HG03457 (cell line): ENCODE data around the gene TPRN.

Experiments
- ATAC-seq: cut with Tn5 transposase; IDR thresholded peaks from one replicate; pipeline ENCODE4 v1.9.1; 2021; ENCODE audit warnings: moderate number of reproducible peaks; ENCODE audit not compliant: unreplicated experiment

The TPRN gene

DNA sequence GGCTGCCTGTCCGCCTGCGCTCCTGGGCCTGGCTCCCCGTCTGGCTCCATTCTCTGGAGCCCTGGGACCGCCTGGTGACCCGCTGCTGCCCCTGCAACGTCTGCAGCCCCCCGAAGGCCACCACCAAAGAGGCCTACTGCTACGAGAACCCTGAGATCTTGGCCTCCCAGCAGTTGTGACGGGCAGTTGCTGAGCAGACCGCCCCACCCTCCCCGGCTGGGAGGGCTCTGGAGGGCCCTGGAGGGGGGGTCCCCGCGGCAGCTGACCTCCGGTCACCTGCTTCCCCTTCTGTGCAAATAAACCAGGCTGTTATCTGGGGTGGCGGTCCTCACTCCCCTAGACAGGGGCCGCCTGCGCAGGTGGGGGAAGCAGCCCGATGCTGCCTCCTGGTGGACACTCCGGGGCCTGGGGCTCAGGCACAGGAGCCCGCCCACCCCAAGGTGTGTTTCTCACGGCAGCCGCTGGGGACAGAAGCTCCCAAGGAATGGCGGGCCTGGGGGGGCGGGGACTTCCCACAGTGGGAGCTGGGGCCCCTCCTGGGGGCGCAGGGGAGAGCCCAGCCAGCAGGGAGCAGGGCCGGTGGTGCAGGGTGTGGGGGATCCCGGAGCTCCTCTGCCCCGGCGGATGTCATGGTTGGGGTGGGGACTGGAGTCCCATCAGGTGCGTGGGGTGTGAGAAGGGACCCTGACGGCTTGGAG, 35.8 kb upstream of the TPRN start:
- ATAC-seq, result no peak

DNA sequence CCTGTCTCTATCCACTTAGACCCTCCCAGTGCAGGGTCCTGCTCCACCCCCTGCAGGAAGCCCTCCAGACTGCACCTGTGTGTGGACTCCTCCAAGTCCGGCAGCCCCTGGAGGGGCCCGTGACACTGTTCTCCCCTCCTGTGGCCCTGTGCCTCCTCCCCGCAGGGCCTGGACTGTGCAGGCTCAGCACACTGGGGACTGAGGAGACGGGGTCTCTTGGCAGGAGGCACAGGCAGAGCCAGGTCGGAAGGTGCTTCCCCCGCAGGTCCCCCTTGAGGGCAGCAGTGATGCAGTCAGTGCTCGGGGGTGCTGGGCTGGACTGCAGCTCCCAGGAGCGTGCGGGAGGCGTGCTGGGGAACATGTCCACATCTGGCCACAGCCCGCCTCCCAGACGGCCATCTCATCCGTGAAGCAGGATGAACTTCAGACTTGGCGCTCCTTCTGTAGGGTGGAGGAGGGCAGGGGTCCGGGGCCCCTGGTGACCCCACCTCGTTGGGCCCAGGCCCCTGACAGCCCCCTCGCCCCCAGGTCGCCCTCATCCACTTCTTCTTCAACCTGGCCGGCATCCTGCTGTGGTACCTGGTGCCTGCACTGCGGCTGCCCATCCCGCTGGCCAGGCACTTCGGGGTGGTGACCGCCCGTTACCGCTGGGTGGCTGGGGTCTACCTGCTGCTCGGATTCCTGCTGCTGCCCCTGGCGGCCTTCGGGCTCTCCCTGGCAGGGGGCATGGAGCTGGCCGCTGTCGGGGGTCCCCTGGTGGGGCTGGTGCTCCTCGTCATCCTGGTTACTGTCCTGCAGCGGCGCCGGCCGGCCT, 35.1 kb upstream of the TPRN start:
- no peak for ATAC-seq

DNA sequence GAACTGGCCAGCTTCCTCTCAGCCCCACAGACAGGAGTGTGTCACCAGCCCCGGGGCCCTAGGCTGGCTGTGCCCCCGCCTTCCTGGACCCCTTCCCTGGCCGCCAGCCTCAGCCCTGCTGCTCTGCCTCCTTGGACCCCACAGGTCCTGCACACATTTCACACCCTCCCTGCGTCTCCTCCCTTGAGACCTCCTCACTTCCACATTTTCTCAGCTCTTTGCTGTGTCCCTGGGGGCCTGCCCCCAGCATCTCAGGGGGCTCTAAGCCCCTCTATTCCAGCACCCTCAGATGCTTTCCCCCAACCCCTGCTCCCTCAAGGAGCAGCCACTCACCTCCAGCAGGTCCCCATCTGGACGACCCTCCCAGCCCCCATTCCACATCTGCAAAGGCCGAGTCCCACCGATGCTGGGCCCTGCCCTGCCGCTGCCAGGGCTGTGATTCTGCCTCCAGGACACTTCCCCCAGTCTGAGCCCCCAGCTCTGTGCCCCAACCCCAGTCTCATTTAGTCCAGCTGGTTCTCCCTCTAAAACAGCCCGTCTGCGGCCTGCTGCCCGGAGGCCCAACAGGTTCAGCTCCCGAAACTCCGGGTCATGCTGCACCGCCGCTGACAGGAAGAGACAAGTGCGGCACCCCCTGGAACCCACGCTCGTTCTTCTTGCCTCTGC, 34.4 kb upstream of the TPRN start:
- no peak for ATAC-seq

DNA sequence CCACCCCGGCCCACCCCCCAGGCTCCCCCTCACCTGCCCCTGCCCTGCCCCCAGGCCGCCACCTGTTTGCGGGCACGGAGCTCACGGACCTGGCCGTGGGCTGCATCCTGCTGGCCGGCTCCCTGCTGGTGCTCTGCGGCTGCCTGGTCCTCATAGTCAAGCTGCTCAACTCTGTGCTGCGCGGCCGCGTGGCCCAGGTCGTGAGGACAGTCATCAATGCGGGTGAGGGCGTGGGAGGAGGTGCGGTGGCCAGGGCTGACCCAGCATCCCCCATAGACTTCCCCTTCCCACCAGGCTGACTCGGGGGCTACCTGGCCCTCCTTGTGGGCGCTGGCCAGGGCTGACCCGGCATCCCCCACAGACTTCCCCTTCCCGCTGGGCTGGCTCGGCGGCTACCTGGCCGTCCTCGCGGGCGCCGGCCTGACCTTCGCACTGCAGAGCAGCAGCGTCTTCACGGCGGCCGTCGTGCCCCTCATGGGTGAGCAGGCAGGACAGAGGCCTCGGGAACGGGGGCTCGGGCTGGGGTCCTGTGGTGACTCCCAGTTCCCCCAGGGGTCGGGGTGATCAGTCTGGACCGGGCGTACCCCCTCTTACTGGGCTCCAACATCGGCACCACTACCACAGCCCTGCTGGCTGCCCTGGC, 33.6 kb upstream of the TPRN start:
- no peak for ATAC-seq

DNA sequence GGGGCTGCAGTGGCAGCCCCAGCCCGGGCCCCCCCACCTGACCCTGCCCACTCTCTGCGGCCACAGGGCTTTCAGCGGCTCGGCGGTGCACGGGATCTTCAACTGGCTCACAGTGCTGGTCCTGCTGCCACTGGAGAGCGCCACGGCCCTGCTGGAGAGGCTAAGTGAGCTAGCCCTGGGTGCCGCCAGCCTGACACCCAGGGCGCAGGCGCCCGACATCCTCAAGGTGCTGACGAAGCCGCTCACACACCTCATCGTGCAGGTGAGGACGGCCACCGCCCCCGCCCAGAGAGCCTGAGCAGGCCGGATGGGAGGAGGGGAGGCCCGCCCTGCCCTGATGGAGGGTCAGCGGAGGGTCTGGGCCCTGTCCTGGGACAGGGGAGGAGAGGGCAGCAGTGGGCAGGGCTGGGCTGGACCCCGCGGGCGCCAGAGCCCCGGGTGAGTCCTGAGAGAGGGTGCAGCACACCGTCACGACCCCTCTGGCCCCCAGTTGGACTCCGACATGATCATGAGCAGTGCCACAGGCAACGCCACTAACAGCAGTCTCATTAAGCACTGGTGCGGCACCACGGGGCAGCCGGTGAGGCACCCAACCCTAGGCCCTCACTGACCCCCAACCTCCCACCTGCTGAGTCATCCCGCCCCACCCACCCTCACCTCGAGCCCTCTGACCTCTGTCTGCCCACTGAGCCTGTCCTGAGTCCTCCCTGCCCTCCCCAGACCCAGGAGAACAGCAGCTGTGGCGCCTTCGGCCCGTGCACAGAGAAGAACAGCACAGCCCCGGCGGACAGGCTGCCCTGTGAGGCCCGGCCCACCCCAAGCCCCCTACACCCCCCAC, 32.8 kb upstream of the TPRN start:
- ATAC-seq, result no peak

DNA sequence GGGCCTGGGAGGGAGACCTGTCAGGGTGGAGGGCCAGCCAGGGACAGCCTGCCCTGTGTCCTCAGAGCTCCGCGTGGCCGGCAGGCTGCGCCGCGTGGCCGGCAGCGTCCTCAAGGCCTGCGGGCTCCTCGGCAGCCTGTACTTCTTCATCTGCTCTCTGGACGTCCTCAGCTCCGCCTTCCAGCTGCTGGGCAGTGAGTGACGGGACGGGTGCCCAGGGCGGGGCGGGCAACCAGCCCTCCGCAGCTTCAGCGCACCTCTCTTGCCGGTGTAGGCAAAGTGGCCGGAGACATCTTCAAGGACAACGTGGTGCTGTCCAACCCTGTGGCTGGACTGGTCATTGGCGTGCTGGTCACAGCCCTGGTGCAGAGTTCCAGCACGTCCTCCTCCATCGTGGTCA, 32.0 kb upstream of the TPRN start:
- no peak for ATAC-seq

DNA sequence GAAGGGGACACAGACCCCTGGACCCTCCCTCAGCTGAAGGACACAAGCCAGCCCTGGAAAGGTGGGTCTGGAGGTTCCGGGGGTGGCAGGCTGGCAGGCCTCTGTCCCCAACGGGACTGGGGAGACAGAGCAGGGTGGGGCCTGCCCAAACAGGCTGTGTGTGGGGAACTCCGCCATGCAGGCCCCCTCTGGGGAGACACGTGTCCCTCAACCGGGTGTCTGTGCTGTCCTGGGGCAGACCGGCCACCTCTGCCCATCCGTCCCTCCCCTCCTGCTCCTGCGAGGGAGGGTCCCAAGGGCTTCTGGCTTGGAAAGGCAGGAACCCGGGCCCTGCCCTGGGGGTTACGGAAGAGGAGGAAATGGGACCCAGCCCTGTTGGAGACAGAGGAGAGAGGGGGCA, 31.6 kb upstream of the TPRN start:
- no peak for ATAC-seq

DNA sequence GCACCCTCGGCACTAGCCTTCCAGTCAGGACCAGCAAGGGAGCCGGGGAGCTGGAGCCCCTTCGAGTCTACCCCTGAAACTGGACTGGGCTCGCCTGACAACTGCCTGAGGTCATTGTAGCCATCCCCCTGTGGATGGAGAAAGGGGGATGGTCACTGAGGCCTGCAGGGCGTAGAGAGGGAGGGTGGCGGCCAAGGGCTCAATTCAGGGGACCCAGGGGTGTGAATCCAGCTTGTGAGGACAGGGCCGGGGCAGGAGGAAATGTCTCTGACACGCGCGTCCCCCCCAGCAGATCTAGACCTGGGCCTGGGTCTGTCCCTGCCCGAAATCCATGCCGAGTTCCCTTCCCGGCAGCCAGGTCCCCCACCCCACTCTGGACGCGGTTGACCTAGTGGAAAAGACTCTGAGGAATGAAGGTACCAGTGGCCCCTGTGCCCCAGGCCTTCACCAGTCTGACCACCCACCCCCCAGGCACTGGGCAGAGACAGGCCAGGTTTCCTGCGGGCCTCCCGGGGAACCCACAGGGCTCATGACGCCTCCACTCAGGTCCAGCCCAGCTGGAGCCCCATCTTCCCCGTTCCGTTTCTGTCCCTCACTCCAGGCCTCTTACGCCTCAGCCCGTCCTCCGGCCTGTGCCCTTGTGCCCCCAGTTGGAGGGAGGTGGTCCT, 31.0 kb upstream of the TPRN start:
- ATAC-seq, result no peak

DNA sequence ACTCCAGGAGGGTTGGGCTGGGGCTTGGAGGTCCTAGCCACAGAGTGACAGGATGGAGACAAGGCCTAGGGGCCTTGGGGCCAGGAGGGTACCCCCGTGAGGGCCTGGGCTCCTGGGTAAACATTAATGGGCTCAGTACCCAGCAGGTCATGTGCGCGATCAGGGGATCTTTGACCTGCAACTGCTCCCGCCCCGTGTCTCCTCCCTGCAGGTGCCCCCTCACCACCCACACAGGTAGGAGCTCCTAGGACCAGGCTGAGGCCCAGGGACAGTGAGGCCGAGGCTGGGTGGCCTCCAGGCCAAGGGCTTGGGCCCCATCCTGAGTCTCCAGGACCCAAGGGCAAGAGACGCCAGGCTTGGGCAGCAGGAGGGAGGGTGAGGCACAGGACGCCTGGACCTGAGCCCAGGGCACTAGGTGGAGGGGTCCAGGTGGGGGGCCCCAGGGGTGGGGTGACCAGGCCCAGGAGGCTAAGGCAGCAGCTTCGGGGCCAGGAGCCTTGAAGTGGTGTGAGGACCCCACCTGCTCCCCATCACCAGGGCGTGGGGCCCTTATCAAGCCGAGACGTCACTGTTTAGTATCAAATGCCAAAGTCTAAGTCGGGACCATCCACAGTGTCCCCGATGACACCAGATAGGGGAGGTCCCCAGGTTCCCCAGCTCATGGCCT, 30.3 kb upstream of the TPRN start, which contains the start of gene SLC34A3:
Gene SLC34A3, plus strand, starts transcription at position 197 of the 667 bp plus-strand sequence. CDS start 802 bp downstream, outside the sequence.
- ATAC-seq, result no peak

DNA sequence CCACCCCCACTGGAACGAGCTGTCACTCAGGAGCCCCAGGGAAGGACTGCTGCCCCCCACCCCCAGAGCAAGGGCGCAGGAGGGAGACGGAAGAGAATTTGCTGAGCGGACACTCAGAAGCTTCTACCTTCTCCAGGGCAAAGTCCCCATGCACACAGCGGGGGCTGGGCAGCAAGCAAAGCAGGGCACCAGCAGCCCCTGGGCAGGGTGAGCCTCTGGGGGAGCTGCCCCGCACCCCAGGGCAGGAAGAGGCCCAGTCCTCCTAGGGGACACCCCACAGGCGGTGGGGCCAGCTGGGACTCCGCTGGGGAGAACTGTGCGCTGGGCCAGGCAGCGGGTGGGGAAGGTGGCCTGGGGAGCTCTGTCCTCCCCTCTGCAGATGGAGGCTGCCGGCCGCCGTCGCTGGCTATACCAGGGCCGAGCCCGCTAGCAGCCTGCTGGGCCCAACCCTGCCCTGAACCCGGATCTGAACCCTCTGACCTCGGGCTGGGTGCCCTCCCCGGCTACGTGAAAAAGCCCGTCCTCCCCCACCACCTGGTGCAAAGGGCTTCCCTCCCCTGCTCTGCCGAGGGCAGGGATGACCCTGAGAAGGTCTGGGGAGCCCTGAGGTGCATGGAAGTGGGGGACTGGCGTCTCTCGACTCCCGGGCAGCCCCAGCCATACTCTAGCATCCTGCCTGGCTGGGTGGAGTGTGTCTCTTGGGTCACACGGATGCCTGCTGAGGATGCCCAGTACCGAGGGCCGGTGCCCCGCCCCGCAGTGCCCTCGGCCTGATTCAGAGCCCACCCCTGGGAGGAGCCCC, 29.6 kb upstream of the TPRN start:
- ATAC-seq, result no peak

DNA sequence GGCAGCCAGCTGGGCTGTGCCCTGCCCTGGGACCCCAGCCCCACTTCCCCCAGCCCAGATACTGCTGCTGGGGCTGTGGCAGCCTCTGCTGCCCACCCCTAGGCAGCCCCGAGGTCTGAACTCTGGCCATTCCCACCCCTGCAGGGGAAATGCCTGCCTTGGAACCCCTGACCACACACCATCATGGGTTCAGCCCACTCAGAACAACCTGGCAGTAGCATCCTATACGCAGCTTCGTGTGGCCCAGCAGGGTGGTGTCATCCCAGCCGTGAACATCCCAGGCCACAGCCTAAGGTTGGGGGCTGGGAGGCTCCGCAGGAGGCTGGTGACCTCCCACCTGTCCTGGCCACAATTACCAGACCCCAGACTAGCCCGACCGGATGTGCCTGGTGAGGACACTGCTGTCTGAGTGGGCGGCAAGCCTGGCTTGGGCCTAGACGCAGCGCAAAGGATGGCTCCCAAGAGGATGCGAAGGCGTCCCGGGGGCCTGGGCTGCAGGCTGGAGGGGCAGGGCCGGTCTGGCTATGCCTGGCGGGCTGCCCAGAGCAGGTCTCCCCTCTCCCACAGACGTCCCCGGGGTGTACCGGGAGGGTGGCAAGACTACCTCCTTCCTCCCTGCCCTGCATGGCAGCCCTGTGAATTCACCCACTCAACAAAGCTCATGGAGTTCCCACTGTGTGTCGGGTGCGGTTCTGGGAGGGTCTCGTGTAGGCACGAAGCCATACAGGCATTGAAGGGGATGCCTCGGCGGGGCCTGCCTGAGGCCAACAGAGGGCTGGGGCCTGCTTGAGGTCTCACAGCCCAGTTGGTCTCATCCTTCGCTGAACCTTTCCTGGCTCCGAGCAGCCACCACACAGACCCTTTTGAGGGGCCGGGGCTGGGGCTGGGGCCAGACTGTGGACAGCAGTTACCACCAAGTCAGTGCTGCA, 28.7 kb upstream of the TPRN start:
- no peak for ATAC-seq

DNA sequence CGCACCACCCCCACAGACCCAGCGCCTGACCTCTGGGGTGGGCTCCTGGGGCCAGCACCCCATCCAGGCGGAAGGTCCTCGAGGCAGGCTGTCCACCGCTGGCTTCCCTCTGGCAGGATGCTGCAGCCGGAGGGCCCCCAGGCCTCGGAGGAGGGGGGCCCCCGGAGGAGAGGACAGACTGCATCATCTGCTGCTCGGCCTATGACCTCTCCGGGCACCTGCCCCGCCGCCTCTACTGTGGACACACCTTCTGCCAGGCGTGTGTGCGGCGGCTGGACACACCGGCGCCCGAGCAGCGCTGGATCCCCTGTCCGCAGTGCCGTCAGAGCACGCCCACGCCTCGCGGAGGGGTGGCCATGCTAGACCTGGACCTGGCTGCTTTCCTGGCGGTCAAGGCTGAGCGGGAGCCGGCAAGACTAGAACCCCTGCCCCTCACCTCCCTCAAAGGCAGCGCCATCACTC, 28.0 kb upstream of the TPRN start:
- ATAC-seq, result no peak

DNA sequence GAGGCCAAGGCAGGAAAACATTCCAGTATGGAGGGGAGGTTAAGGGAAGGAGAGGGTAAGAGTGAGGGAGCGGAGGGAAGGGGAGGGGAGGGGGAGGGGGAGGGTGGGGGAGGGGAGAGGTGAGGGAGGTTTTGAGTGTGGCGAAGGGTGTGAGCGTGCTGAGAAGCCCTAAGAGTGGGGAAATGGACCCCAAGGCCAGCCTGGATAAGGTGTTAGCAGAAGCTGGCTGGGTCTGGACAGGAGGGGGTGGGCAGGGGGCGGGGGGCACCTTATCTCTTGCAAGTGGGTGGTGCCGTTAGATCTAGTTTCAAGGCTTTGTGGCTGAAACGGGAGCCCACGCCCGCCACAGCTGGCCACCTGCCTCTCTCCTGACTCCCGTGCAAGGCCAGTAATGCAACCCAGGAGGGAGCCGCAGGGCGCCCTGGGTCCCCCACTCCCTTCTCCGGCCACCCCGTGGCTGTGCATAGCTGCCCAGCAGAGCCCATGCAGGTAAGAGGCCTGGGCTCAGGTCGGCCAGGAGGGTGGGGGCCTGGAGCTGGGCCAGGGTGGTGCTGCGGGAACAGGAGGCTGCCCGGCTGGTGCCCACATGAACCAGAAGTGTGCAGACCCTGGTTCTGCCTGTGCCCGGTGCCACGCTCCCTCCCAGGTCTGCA, 27.4 kb upstream of the TPRN start:
- ATAC-seq, result no peak

DNA sequence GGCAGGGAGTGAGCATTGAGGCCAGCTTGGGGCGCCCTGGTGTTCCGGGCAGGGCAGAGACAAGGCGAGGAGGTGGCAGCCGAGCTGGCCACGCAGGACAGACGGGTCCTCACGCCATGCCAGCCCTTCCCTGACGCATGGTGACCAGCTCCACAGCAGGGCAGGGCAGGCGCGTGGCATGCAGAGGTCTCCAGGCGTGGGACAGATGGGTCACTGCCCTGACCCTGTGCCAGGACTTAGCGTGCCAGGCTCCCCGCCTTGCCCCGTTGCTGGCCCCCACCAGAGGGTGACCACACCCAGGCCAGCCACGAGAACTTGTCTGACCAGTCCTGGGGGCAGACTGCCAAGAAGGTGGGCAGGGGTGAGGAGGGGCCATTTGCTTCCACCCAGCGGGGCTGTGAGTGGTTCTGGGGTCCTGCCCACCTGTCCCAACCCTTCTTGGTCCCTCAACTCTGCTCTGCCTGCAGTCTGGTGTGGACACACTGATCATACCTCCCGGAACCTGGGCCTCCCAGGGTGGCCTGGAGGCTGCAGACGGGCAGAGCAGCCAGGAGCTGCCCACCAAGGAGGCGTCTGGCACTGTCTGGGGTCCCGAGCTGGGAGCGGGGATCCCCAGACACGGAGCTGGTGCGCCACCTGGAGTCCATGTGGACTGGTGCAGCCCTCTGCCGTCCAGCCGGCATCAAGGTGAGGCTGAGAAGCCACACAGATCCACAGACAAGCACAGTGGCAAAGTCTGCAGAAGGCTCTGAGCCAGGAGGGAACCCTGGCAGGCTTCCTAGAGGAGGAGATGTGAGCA, 26.7 kb upstream of the TPRN start, which contains the start of gene RNF224:
Gene RNF224, plus strand, starts transcription at position 449 of the 799 bp plus-strand sequence. CDS start 834 bp downstream, outside the sequence.
- no peak for ATAC-seq

DNA sequence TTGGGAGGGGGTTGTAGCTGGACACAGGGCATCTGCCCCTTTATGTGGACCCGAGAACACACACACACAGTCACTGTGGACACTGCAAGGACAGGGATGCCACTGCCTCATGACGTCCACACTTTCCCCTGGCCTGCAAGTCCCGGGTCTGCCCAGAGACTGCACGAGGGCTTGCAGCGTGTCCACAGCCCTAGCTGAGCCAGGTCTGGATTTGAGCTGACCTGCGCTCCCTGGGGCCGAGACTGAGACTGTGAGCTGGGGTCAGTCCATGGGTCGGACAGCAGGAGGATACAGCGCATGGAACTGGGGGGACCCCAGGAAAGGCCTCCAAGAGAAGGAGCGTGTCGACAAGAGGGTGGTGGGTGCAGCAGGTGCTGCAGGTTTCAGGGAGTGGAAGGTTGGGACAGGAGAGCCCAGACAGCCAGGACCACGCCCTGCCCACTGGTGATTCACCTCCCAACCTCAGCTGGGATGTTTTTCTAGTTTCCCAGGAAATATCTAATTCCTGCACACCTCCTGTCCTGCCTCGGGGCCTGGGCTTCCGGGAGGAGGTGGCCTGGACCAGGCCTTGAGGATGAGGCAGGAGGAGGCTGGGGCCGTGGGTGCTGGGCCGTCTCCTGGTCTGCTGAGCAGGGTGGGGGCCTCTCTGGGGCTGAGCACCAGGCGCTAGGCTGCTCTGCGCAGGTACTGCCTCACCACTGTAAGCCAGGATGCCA, 26.0 kb upstream of the TPRN start:
- ATAC-seq, result no peak
